ENCODE results near the gene FUNDC1.
"Not testable (repeated sequence)": the region's sequence is repeated elsewhere in the genome, so short reads cannot be mapped to it uniquely, and the experiment has no call there.

DNA sequence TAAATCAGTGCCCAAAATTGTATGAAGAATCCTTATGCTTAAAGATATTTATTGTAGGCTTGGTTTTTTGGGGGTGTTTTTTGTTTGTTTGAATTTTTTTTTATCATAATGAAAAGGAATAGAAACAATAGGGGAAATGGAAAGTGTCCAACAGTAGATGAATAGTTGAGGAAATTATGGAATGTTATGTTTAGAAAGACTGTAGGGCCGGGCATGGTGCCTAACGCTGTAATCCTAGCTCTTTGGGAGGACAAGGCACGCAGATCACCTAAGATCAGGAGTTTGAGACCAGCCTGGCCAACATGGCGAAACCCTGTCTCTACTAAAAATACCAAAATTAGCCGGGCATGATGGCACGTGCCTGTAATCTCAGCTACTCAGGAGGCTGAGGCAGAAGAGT is 19.2 kb upstream of the FUNDC1 start:
- not testable (repeated sequence) for TF ChIP-seq HDGF, BHLHE40 (IDR thresholded peaks at IDR 0.05; ENCODE audit: borderline replicate concordance)

Measured in HEK293T (cell line).